ENCODE measurements around the gene TNP2. TPM values are rescaled to one million over a fixed set of nuclear protein-coding genes. Genes with fewer than 3 reads are reported as not detected.

Gene TNP2
- total and polyA plus RNA-seq, 9 of the 15 experiments (the other 6 are each of a cell fraction or from before 2014, with no cell fraction given): not detected

- TF ChIP-seq RERE (CRISPR knock-in tag; IDR thresholded peaks at IDR 0.05; ENCODE audit: borderline replicate concordance): peak; percentile 100
- 0 out of 2 replicates have a peak, but pooled peaks have one; percentile 46 for TF ChIP-seq ZBTB12 (CRISPR knock-in tag; IDR thresholded peaks at IDR 0.05)
- TF ChIP-seq STAT6 (CRISPR knock-in tag; IDR thresholded peaks at IDR 0.05): no peak
- TF ChIP-seq NCOA6 (IDR thresholded peaks at IDR 0.05): 0 out of 2 replicates have a peak, but pooled peaks have one; percentile 7
- no peak for TF ChIP-seq ZNF318 (IDR thresholded peaks at IDR 0.05; ENCODE audit: borderline replicate concordance in 1 of 2, low read depth in 1 of 2)
- TF ChIP-seq SIN3B (IDR thresholded peaks at IDR 0.05; ENCODE audit: low read depth): 0 out of 2 replicates have a peak, but pooled peaks have one; percentile 16
- TF ChIP-seq ZNF316 (IDR thresholded peaks at IDR 0.05): no peak
Observed at GRCh38 chr16:11254913-11255736, 14.0 kb downstream of the TNP2 start (continued).

Data from K562 (cell line).